Uterus (tissue), 4 donors: Measurements from ENCODE around the gene GRIN1. TPM values are rescaled to one million over a fixed set of nuclear protein-coding genes. Genes with fewer than 3 reads are reported as not detected.

Experiments
- DNase-seq, 2 donors: peaks; one replicate each; pipeline ENCODE4 v3.0.0-alpha.2; 2019 to 2020
- H3K27ac ChIP-seq, 2 donors: fragments of 200-600 bp; sonication (generic); 1 replicate in 1 of 2; 2 replicates in 1 of 2; pipeline ENCODE4 v1.5.1; 2016 to 2018
- H3K27me3 ChIP-seq, 2 donors: fragments of 200-600 bp; sonication (generic); one replicate each; pipeline ENCODE4 v1.5.1; 2018 to 2019; ENCODE audit warnings: control low read depth in 1 of 2
- H3K36me3 ChIP-seq, 2 donors: fragments of 200-600 bp; sonication (generic); one replicate each; pipeline ENCODE4 v1.5.1; 2019; ENCODE audit warnings: control low read depth in 1 of 2
- H3K4me1 ChIP-seq, 2 donors: fragments of 200-600 bp; sonication (generic); one replicate each; pipeline ENCODE4 v1.5.1; 2018 to 2019; ENCODE audit warnings: control low read depth in 1 of 2
- H3K4me3 ChIP-seq, 2 donors: fragments of 200-600 bp; sonication (generic); 1 replicate in 1 of 2; 2 replicates in 1 of 2; pipeline ENCODE4 v1.5.1; 2018 to 2019; ENCODE audit warnings: mild to moderate bottlenecking in 1 of 2
- H3K9me3 ChIP-seq, 2 donors: fragments of 200-600 bp; sonication (generic); one replicate each; pipeline ENCODE4 v1.5.1; 2019; ENCODE audit warnings: control low read depth in 1 of 2
- CTCF ChIP-seq, 4 experiments: fragments of 200-600 bp in 2 of 4; fragments of 450-650 bp in 2 of 4; sonication (generic) in 2 of 4; IDR thresholded peaks; one replicate each; pipeline ENCODE4 v1.5.1; 2016 to 2019; ENCODE audit warnings: antibody characterized with exemption in 4 of 4, mild to moderate bottlenecking in 2 of 4, moderate library complexity in 1 of 4
- POLR2A ChIP-seq, 2 donors: fragments of 450-650 bp; IDR thresholded peaks; one replicate each; pipeline ENCODE4 v1.6.1; 2016; ENCODE audit warnings: antibody characterized with exemption in 2 of 2, mild to moderate bottlenecking in 1 of 2, moderate library complexity in 1 of 2
- intact Hi-C: fragments of 100-400 bp; cut with DNase I; formaldehyde crosslinking; loops from one replicate; pipeline ENCODE4 v1.15.1; 2023; ENCODE audit warnings: low total_unique reads
- total RNA-seq, 4 donors: library from RNA; depleted of rRNA in 3 of 4; stranded (reverse); fragments of >200 nt in 3 of 4; gene quantifications; one replicate each; pipeline versions ENCODE4 v1.1.0 to v1.2.4, GENCODE V29; 2014 to 2023
- donor health status: DM: yes; HTN: yes; CAD: no.

The GRIN1 gene
- total RNA-seq, 4 donors from 2014 or later = not detected

- H3K27me3 ChIP-seq = peaks cover 0 to 7% of the 10 kb centered on the region in 2 donors
- no peak for TF ChIP-seq POLR2A (IDR thresholded peaks at IDR 0.05)
- TF ChIP-seq CTCF (IDR thresholded peaks at IDR 0.05) = no peak
- no peak overlapping the region for H3K4me3 ChIP-seq
- H3K9me3 ChIP-seq = no peaks in the 10 kb centered on the region
- no peak overlapping the region for H3K27ac ChIP-seq
- no peak for DNase-seq
- no peaks in the 10 kb centered on the region for H3K36me3 ChIP-seq
- no peaks in the 10 kb centered on the region for H3K4me1 ChIP-seq
- intact Hi-C loops = no loop called here
These were observed 9.3 kb downstream of the GRIN1 start for GRCh38 chr9:137148242-137148641.

- no peak overlapping the region for H3K4me3 ChIP-seq
- DNase-seq = no peak
- intact Hi-C loops = no loop called here
- TF ChIP-seq POLR2A (IDR thresholded peaks at IDR 0.05) = no peak
- no peak for TF ChIP-seq CTCF (IDR thresholded peaks at IDR 0.05)
- no peaks in the 10 kb centered on the region for H3K4me1 ChIP-seq
- peaks cover 0 to 7% of the 10 kb centered on the region in 2 donors for H3K27me3 ChIP-seq
- no peaks in the 10 kb centered on the region for H3K36me3 ChIP-seq
- no peaks in the 10 kb centered on the region for H3K9me3 ChIP-seq
- H3K27ac ChIP-seq = no peak overlapping the region
These were observed 9.7 kb downstream of the GRIN1 start for GRCh38 chr9:137148661-137149060.

GRCh38 chr9:137149363-137149762 is 10.4 kb downstream of the GRIN1 start:
- peaks cover 0 to 7% of the 10 kb centered on the region in 2 donors for H3K27me3 ChIP-seq
- no peak overlapping the region for H3K27ac ChIP-seq
- no peaks in the 10 kb centered on the region for H3K36me3 ChIP-seq
- TF ChIP-seq CTCF (IDR thresholded peaks at IDR 0.05) (no peak), POLR2A (IDR thresholded peaks at IDR 0.05) (no peak)
- H3K4me3 ChIP-seq = no peak overlapping the region
- intact Hi-C loops = no loop called here
- no peaks in the 10 kb centered on the region for H3K9me3 ChIP-seq
- no peaks in the 10 kb centered on the region for H3K4me1 ChIP-seq
- no peak for DNase-seq

GRCh38 chr9:137149942-137150616 is 11.1 kb downstream of the GRIN1 start:
- no peaks in the 10 kb centered on the region for H3K9me3 ChIP-seq
- peaks cover 0 to 7% of the 10 kb centered on the region in 2 donors for H3K27me3 ChIP-seq
- TF ChIP-seq POLR2A (IDR thresholded peaks at IDR 0.05) (no peak), CTCF (IDR thresholded peaks at IDR 0.05) (no peak)
- intact Hi-C loops = no loop called here
- H3K27ac ChIP-seq = no peak overlapping the region
- H3K4me1 ChIP-seq = no peaks in the 10 kb centered on the region
- DNase-seq = no peak
- no peaks in the 10 kb centered on the region for H3K36me3 ChIP-seq
- no peak overlapping the region for H3K4me3 ChIP-seq

- intact Hi-C loops = no loop called here
- Histone ChIP-seq H3K4me3 (no peak overlapping the region), H3K36me3 (no peaks in the 10 kb centered on the region), H3K4me1 (no peaks in the 10 kb centered on the region), H3K27ac (no peak overlapping the region), H3K9me3 (no peaks in the 10 kb centered on the region), H3K27me3 (peaks cover 0 to 13% of the 10 kb centered on the region in 2 donors)
- TF ChIP-seq POLR2A (IDR thresholded peaks at IDR 0.05) (no peak), CTCF (IDR thresholded peaks at IDR 0.05) (no peak)
- no peak for DNase-seq
These were observed 11.9 kb downstream of the GRIN1 start for GRCh38 chr9:137150617-137151457.
